C4-2B (cell line): ENCODE measurements around the gene FAM186B.

ENCODE experiments used
- ZFX ChIP-seq: fragments of 450-650 bp; IDR thresholded peaks from 2 replicates; pipeline ENCODE4 v1.6.1; 2017
- TF ChIP-seq, protein P1 (sequence below): fragments of 450-650 bp; conservative IDR thresholded peaks from 2 replicates; pipeline ENCODE4 v1.5.1; 2017; ENCODE audit warnings: mild to moderate bottlenecking

GRCh38 chr12:49645146-49646039 is 40.0 kb upstream of the FAM186B start:
- TF ChIP-seq, protein P1, sequence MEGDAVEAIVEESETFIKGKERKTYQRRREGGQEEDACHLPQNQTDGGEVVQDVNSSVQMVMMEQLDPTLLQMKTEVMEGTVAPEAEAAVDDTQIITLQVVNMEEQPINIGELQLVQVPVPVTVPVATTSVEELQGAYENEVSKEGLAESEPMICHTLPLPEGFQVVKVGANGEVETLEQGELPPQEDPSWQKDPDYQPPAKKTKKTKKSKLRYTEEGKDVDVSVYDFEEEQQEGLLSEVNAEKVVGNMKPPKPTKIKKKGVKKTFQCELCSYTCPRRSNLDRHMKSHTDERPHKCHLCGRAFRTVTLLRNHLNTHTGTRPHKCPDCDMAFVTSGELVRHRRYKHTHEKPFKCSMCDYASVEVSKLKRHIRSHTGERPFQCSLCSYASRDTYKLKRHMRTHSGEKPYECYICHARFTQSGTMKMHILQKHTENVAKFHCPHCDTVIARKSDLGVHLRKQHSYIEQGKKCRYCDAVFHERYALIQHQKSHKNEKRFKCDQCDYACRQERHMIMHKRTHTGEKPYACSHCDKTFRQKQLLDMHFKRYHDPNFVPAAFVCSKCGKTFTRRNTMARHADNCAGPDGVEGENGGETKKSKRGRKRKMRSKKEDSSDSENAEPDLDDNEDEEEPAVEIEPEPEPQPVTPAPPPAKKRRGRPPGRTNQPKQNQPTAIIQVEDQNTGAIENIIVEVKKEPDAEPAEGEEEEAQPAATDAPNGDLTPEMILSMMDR: no peak
- no peak for TF ChIP-seq ZFX
